ENCODE results near the gene RPEL1.

DNA sequence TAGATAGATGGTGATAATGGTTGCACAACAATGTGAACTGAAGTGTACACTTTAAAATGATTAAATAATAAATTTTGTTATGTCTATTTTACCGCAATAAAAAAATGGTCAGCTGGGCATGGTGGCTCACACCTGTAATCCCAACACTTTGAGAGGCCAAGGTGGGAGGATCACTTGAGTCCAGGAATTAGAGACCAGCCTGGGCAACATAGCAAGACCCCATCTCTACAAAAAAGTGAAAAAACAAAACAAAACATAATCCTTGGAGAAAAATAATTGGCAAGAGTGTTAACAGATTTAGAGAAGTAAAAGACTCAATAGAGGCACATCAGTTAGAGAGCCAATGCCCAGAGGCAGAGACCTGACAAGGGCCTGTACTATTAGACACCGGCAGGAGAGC lies 9.9 kb upstream of the RPEL1 start:
- TF ChIP-seq CTCF (conservative IDR thresholded peaks at IDR 0.05; ENCODE audit: low read depth, low read length) (no peak), EZH2 (IDR thresholded peaks at IDR 0.05; ENCODE audit: borderline replicate concordance, low read depth, low read length, poor library complexity, severe bottlenecking) (no peak)
